Neural progenitor cell (in vitro differentiated cells): ENCODE results near the gene P2RX1. TPM values are rescaled to one million over a fixed set of nuclear protein-coding genes. Genes with fewer than 3 reads are reported as not detected.

Source experiments
- DNase-seq: peaks from one replicate; pipeline ENCODE4 v3.0.0-alpha.2; 2016; ENCODE audit warnings: low spot score
- H2AFZ ChIP-seq: fragments of 200-600 bp; sonication (generic); replicated peaks from 2 replicates; pipeline ENCODE4 v1.6.1; 2016; ENCODE audit warnings: antibody characterized with exemption
- H3F3A ChIP-seq: fragments of 200-600 bp; sonication (generic); 2 replicates; pipeline ENCODE4 v1.6.1; 2016; ENCODE audit warnings: antibody characterized with exemption, low read depth
- H3K27ac ChIP-seq: fragments of 200-600 bp; sonication (generic); 2 replicates; pipeline ENCODE4 v1.5.1; 2016; ENCODE audit warnings: mild to moderate bottlenecking
- H3K27me3 ChIP-seq: fragments of 200-600 bp; sonication (generic); 2 replicates; pipeline ENCODE4 v1.6.1; 2016; ENCODE audit warnings: mild to moderate bottlenecking, moderate library complexity
- H3K36me3 ChIP-seq: fragments of 200-600 bp; sonication (generic); 2 replicates; pipeline ENCODE4 v1.5.1; 2016
- H3K4me1 ChIP-seq: fragments of 200-600 bp; sonication (generic); 2 replicates; pipeline ENCODE4 v1.6.1; 2016; ENCODE audit warnings: mixed run types
- H3K4me2 ChIP-seq: fragments of 200-600 bp; sonication (generic); 2 replicates; pipeline ENCODE4 v1.6.1; 2016
- H3K4me3 ChIP-seq: fragments of 200-600 bp; sonication (generic); 2 replicates; pipeline ENCODE4 v1.5.1; 2016
- H3K79me2 ChIP-seq: fragments of 200-600 bp; sonication (generic); 2 replicates; pipeline ENCODE4 v1.6.1; 2016; ENCODE audit warnings: low read depth
- H3K9ac ChIP-seq: fragments of 200-600 bp; sonication (generic); 2 replicates; pipeline ENCODE4 v1.6.1; 2016
- H3K9me3 ChIP-seq: fragments of 200-600 bp; sonication (generic); 2 replicates; pipeline ENCODE4 v1.5.1; 2016; ENCODE audit warnings: low read depth
- H4K20me1 ChIP-seq: fragments of 200-600 bp; sonication (generic); 2 replicates; pipeline ENCODE4 v1.6.1; 2016; ENCODE audit warnings: low read depth
- H3K27ac Mint-ChIP-seq: 3 replicates; pipeline ENCODE4 v1.8.0; 2021; ENCODE audit warnings: mixed read lengths
- H3K27me3 Mint-ChIP-seq: 2 replicates; pipeline ENCODE4 v1.8.0; 2022; ENCODE audit warnings: low read depth, mild to moderate bottlenecking, inconsistent platforms, moderate library complexity, mixed read lengths; ENCODE audit not compliant: insufficient read depth
- H3K36me3 Mint-ChIP-seq: 3 replicates; pipeline ENCODE4 v1.8.0; 2021; ENCODE audit warnings: mixed read lengths
- H3K4me1 Mint-ChIP-seq: 3 replicates; pipeline ENCODE4 v1.8.0; 2021; ENCODE audit warnings: mixed read lengths
- H3K4me3 Mint-ChIP-seq: 3 replicates; pipeline ENCODE4 v1.8.0; 2021; ENCODE audit warnings: mild to moderate bottlenecking, moderate library complexity, mixed read lengths
- H3K9me3 Mint-ChIP-seq: 3 replicates; pipeline ENCODE4 v1.8.0; 2020; ENCODE audit warnings: mixed read lengths
- CTCF ChIP-seq: fragments of 200-600 bp; sonication (generic); IDR thresholded peaks from 2 replicates; pipeline ENCODE4 v1.5.1; 2017; ENCODE audit warnings: antibody characterized with exemption, mild to moderate bottlenecking
- EZH2 ChIP-seq: fragments of 200-600 bp; sonication (generic); IDR thresholded peaks from 2 replicates; pipeline ENCODE4 v1.6.1; 2017; ENCODE audit warnings: antibody characterized with exemption, mild to moderate bottlenecking, moderate library complexity
- EZH2phosphoT487 ChIP-seq: fragments of 200-600 bp; sonication (generic); IDR thresholded peaks from 2 replicates; pipeline ENCODE4 v1.6.1; 2017; ENCODE audit warnings: antibody characterized with exemption
- total RNA-seq: library from RNA; depleted of rRNA; stranded (reverse); fragments of >200 nt; gene quantifications from 2 replicates; pipeline ENCODE4 v1.2.3, GENCODE V29; 2015; ENCODE audit warnings: low replicate concordance

Gene P2RX1
- total RNA-seq, 1 donor from 2014 or later = not detected

- Mint-ChIP-seq H3K4me3 (no peak overlapping the region), H3K27ac (no peak overlapping the region), H3K4me1 (peaks cover 26% of the 10 kb centered on the region), H3K9me3 (no peaks in the 10 kb centered on the region), H3K36me3 (no peaks in the 10 kb centered on the region), H3K27me3 (peaks cover 47% of the 10 kb centered on the region)
- H2AFZ ChIP-seq = no peak overlapping the region
- TF ChIP-seq CTCF = no peak
- no peak for TF ChIP-seq EZH2phosphoT487
- no peak for TF ChIP-seq EZH2
- H4K20me1 ChIP-seq = no peaks in the 10 kb centered on the region
- peaks cover 45% of the 10 kb centered on the region for H3K27me3 ChIP-seq
- no peak overlapping the region for H3K9ac ChIP-seq
- H3K4me2 ChIP-seq = no peak overlapping the region
- H3K79me2 ChIP-seq = no peaks in the 10 kb centered on the region
- H3F3A ChIP-seq = peaks cover 12% of the 10 kb centered on the region
- no peak overlapping the region for H3K4me3 ChIP-seq
- H3K9me3 ChIP-seq = no peaks in the 10 kb centered on the region
- H3K4me1 ChIP-seq = peaks cover 6% of the 10 kb centered on the region
- no peak overlapping the region for H3K27ac ChIP-seq
- no peaks in the 10 kb centered on the region for H3K36me3 ChIP-seq
- DNase-seq = no peak
Observed at GRCh38 chr17:3959295-3959899, 43.1 kb upstream of the P2RX1 start.

- peaks cover 23% of the 10 kb centered on the region for H3K4me1 Mint-ChIP-seq
- Histone ChIP-seq H3K4me1 (peaks cover 6% of the 10 kb centered on the region), H3K4me3 (no peak overlapping the region), H4K20me1 (no peaks in the 10 kb centered on the region), H3K36me3 (no peaks in the 10 kb centered on the region), H3K27ac (no peak overlapping the region), H3K9ac (no peak overlapping the region), H3K9me3 (no peaks in the 10 kb centered on the region), H3K4me2 (no peak overlapping the region), H3F3A (peaks cover 6% of the 10 kb centered on the region), H3K79me2 (no peaks in the 10 kb centered on the region), H3K27me3 (peaks cover 30% of the 10 kb centered on the region), H2AFZ (no peak overlapping the region)
- H3K27me3 Mint-ChIP-seq = peaks cover 42% of the 10 kb centered on the region
- TF ChIP-seq CTCF (no peak), EZH2 (no peak), EZH2phosphoT487 (no peak)
- H3K4me3 Mint-ChIP-seq = no peak overlapping the region
- H3K9me3 Mint-ChIP-seq = no peaks in the 10 kb centered on the region
- no peak for DNase-seq
- H3K36me3 Mint-ChIP-seq = no peaks in the 10 kb centered on the region
- no peak overlapping the region for H3K27ac Mint-ChIP-seq
Observed at GRCh38 chr17:3957735-3958599, 41.7 kb upstream of the P2RX1 start.

- peaks cover 4% of the 10 kb centered on the region for H3F3A ChIP-seq
Observed at GRCh38 chr17:3956983-3957382, 40.7 kb upstream of the P2RX1 start.

More at GRCh38 chr17:3956983-3957382, 40.7 kb upstream of the P2RX1 start:
- no peak overlapping the region for H3K27ac ChIP-seq
- no peaks in the 10 kb centered on the region for H3K36me3 ChIP-seq
- H3K4me3 ChIP-seq = no peak overlapping the region
- no peak overlapping the region for H3K9ac ChIP-seq
- Mint-ChIP-seq H3K27me3 (peaks cover 32% of the 10 kb centered on the region), H3K4me1 (peaks cover 23% of the 10 kb centered on the region), H3K36me3 (no peaks in the 10 kb centered on the region), H3K4me3 (peak overlapping the region; percentile 2), H3K27ac (peak overlapping the region; percentile 6), H3K9me3 (no peaks in the 10 kb centered on the region)
- no peak overlapping the region for H3K4me2 ChIP-seq
- H3K4me1 ChIP-seq = peaks cover 6% of the 10 kb centered on the region
- no peak overlapping the region for H2AFZ ChIP-seq
- DNase-seq = no peak
- H4K20me1 ChIP-seq = no peaks in the 10 kb centered on the region
- TF ChIP-seq CTCF (no peak), EZH2 (no peak), EZH2phosphoT487 (no peak)
- no peaks in the 10 kb centered on the region for H3K9me3 ChIP-seq
- no peaks in the 10 kb centered on the region for H3K79me2 ChIP-seq
- H3K27me3 ChIP-seq = peaks cover 20% of the 10 kb centered on the region
